ENCODE data around the gene VEGFD. TPM values are rescaled to one million over a fixed set of nuclear protein-coding genes. Genes with fewer than 3 reads are reported as not detected.

VEGFD gene
- total and polyA plus RNA-seq, 2 donors (not counting 1 experiment from before 2014, with no cell fraction given): not detected

DNA sequence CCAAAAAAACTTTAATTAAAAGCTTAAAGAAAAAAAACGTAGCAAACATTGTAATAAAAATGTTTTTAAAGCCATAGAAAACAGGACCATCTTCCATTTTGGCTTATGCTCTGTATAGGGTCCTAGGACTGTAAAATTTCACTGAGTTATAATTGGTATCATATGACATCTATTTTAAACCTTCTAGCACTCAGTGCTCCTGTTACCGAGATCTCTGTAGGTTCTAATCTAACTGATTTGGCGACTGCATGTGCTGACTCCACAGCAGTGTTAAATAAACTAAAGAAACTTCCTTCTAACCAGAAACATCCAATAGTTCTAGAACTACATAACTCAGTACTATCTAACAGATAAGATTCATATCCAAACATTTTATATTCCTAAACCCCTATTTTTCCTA, 68.7 kb downstream of the VEGFD start, which contains the start of gene ASB11:
ASB11 (minus strand) TSS at position 132 of the 400 bp plus-strand sequence; CDS start at position 97, 35 bp downstream.
- no peaks in the 10 kb centered on the region for H3K79me2 ChIP-seq (ENCODE audit: control insufficient read depth, insufficient read depth, low read length)
- H3K4me3 ChIP-seq (ENCODE audit: control extremely low read depth in 1 of 5, extremely low read depth in 1 of 5, insufficient read depth in 1 of 5, low read depth in 2 of 5, low read length in 4 of 5): no peak within 1 kb of the TSS
- Mint-ChIP-seq H3K27ac (no peak within 1 kb of the TSS), H3K4me1 (no peaks in the 10 kb centered on the region), H3K4me3 (no peak within 1 kb of the TSS), H3K27me3 (no peaks in the 10 kb centered on the region), H3K9me3 (ENCODE audit: insufficient read depth) (no peaks in the 10 kb centered on the region)
- ChIA-PET POLR2A (no interaction called here), CTCF (no interaction called here)
- H3K27ac ChIP-seq (ENCODE audit: low read length in 2 of 2): no peak within 1 kb of the TSS
- H3K9ac ChIP-seq (ENCODE audit: low read length): no peak within 1 kb of the TSS
- no peaks in the 10 kb centered on the region for H3K27me3 ChIP-seq (replicated peaks in 1 of 4; ENCODE audit: control extremely low read depth in 1 of 4, control insufficient read depth in 3 of 4, insufficient read depth in 4 of 4, low read length in 3 of 4)
- H3K9me3 ChIP-seq (ENCODE audit: control extremely low read depth in 1 of 3, control insufficient read depth in 2 of 3, insufficient read depth in 1 of 3, low read length in 2 of 3): no peaks in the 10 kb centered on the region
- no peaks in the 10 kb centered on the region for H4K20me1 ChIP-seq (ENCODE audit: control insufficient read depth, insufficient read depth, low read length, poor library complexity, severe bottlenecking)
- WGBS (ENCODE audit: insufficient coverage): no CpG with 5 or more reads among the region's 3 CpGs
- peaks cover under 1% of the 10 kb centered on the region in 2 experiments for H3K36me3 ChIP-seq (replicated peaks in 1 of 2; ENCODE audit: control extremely low read depth in 1 of 2, control insufficient read depth in 1 of 2, extremely low read depth in 1 of 2, insufficient read depth in 2 of 2, low read length in 1 of 2)
- ATAC-seq (ENCODE audit: low read depth): no peak
- intact Hi-C loops (cut with micrococcal nuclease): no loop called here
- DNase-seq: no peak
- H3K4me1 ChIP-seq (ENCODE audit: control insufficient read depth in 2 of 2, insufficient read depth in 2 of 2, low read length in 2 of 2): no peaks in the 10 kb centered on the region
- H3K4me2 ChIP-seq (replicated peaks; ENCODE audit: low read depth, low read length, poor library complexity, severe bottlenecking): no peak within 1 kb of the TSS
- no peak for TF ChIP-seq EZH2 (IDR thresholded peaks at IDR 0.05; ENCODE audit: borderline replicate concordance, insufficient read depth, low read depth, low read length, poor library complexity, severe bottlenecking)
- TF ChIP-seq, protein P1, sequence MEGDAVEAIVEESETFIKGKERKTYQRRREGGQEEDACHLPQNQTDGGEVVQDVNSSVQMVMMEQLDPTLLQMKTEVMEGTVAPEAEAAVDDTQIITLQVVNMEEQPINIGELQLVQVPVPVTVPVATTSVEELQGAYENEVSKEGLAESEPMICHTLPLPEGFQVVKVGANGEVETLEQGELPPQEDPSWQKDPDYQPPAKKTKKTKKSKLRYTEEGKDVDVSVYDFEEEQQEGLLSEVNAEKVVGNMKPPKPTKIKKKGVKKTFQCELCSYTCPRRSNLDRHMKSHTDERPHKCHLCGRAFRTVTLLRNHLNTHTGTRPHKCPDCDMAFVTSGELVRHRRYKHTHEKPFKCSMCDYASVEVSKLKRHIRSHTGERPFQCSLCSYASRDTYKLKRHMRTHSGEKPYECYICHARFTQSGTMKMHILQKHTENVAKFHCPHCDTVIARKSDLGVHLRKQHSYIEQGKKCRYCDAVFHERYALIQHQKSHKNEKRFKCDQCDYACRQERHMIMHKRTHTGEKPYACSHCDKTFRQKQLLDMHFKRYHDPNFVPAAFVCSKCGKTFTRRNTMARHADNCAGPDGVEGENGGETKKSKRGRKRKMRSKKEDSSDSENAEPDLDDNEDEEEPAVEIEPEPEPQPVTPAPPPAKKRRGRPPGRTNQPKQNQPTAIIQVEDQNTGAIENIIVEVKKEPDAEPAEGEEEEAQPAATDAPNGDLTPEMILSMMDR (IDR thresholded peaks at IDR 0.05): no peak
- H2AFZ ChIP-seq (ENCODE audit: insufficient read depth, low read depth, low read length, poor library complexity, severe bottlenecking): no peak within 1 kb of the TSS

DNA sequence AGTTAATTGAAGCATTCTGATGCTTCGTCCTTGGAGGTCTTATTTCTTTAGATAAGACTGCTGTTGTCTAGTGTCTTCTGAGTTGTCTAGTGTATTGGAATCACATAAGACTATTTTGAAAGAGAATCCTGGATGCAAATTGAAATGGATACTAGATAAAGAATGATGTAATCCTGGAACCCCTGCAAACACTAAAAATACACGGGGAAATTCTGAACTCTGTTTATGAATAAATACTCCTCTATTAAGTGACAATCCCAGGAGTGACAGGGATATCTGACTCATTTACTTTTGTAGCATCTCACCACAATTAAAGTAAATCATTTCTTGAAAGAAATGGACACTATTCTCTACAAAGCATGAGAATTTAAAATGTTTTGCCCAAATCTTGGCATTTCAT, 69.7 kb downstream of the VEGFD start:
- no peak overlapping the region for H2AFZ ChIP-seq (ENCODE audit: insufficient read depth, low read depth, low read length, poor library complexity, severe bottlenecking)
- H3K9ac ChIP-seq (ENCODE audit: low read length): no peak overlapping the region
- TF ChIP-seq, protein P1 (IDR thresholded peaks at IDR 0.05): no peak
- TF ChIP-seq EZH2 (IDR thresholded peaks at IDR 0.05; ENCODE audit: borderline replicate concordance, insufficient read depth, low read depth, low read length, poor library complexity, severe bottlenecking): no peak
- no peak overlapping the region for H3K4me3 ChIP-seq (ENCODE audit: control extremely low read depth in 1 of 5, extremely low read depth in 1 of 5, insufficient read depth in 1 of 5, low read depth in 2 of 5, low read length in 4 of 5)
- no peaks in the 10 kb centered on the region for H3K9me3 ChIP-seq (ENCODE audit: control extremely low read depth in 1 of 3, control insufficient read depth in 2 of 3, insufficient read depth in 1 of 3, low read length in 2 of 3)
- DNase-seq (no peak), ATAC-seq (ENCODE audit: low read depth) (no peak)
- Mint-ChIP-seq H3K27me3 (no peaks in the 10 kb centered on the region), H3K4me1 (no peaks in the 10 kb centered on the region), H3K4me3 (no peak overlapping the region), H3K9me3 (ENCODE audit: insufficient read depth) (no peaks in the 10 kb centered on the region), H3K27ac (no peak overlapping the region)
- no peak overlapping the region for H3K27ac ChIP-seq (ENCODE audit: low read length in 2 of 2)
- H3K4me1 ChIP-seq (ENCODE audit: control insufficient read depth in 2 of 2, insufficient read depth in 2 of 2, low read length in 2 of 2): no peaks in the 10 kb centered on the region
- intact Hi-C loops (cut with micrococcal nuclease): no loop called here
- no peaks in the 10 kb centered on the region for H3K27me3 ChIP-seq (replicated peaks in 1 of 4; ENCODE audit: control extremely low read depth in 1 of 4, control insufficient read depth in 3 of 4, insufficient read depth in 4 of 4, low read length in 3 of 4)
- WGBS (ENCODE audit: insufficient coverage): no CpG with 5 or more reads among the region's 2 CpGs
- H3K79me2 ChIP-seq (ENCODE audit: control insufficient read depth, insufficient read depth, low read length): no peaks in the 10 kb centered on the region
- no peaks in the 10 kb centered on the region for H3K36me3 ChIP-seq (replicated peaks in 1 of 2; ENCODE audit: control extremely low read depth in 1 of 2, control insufficient read depth in 1 of 2, extremely low read depth in 1 of 2, insufficient read depth in 2 of 2, low read length in 1 of 2)
- ChIA-PET CTCF (no interaction called here), POLR2A (no interaction called here)
- no peak overlapping the region for H3K4me2 ChIP-seq (replicated peaks; ENCODE audit: low read depth, low read length, poor library complexity, severe bottlenecking)
- H4K20me1 ChIP-seq (ENCODE audit: control insufficient read depth, insufficient read depth, low read length, poor library complexity, severe bottlenecking): no peaks in the 10 kb centered on the region

Measured in B cell (primary cell).